GM12878 (cell line): ENCODE data around the gene LMF1. TPM values are rescaled to one million over a fixed set of nuclear protein-coding genes. Genes with fewer than 3 reads are reported as not detected.

Source experiments
- ATAC-seq: fragments of 200-7000 bp; cut with Tn5 transposase; 3 replicates; pipeline ENCODE4 v1.9.1; 2020; ENCODE audit warnings: mild to moderate bottlenecking, moderate library complexity
- BruUV-seq: library from RNA; stranded (reverse); fragments of 400-500 nt; replicated peaks from 2 replicates; lab custom pipeline; 2021; lab: Mats Ljungman, UMichigan
- CTCF ChIA-PET: fragments of 300-600 bp; sonication (Branson Sonifier 250); formaldehyde crosslinking; extraction: SDS; loops from one replicate; lab custom pipeline; 2021; ENCODE audit warnings: inconsistent platforms; lab: Yijun Ruan, JAX
- POLR2A ChIA-PET: fragments of 350-600 bp; formaldehyde crosslinking; extraction: SDS; loops from one replicate; lab custom pipeline; 2021; ENCODE audit warnings: inconsistent platforms; lab: Charles Lee
- RAD21 ChIA-PET: fragments of 300-600 bp; sonication (Branson Sonifier 250); formaldehyde crosslinking; loops from one replicate; lab custom pipeline; 2023; ENCODE audit warnings: antibody characterized with exemption; ENCODE audit not compliant: unreplicated experiment; lab: Charles Lee
- SMC1A ChIA-PET: fragments of 300-600 bp; sonication (Branson Sonifier 250); formaldehyde crosslinking; loops from one replicate; lab custom pipeline; 2023; ENCODE audit not compliant: unreplicated experiment, uncharacterized antibody; lab: Charles Lee
- DNase-seq: peaks from one replicate; pipeline ENCODE4 v3.0.0-alpha.2; 2011; ENCODE audit warnings: low read depth, low spot score
- FAIRE-seq: peaks from 3 replicates; lab custom pipeline; 2011; peaks lifted over from hg19 to GRCh38; lab: Jason Lieb, UNC
- H2AFZ ChIP-seq: 2 replicates; pipeline ENCODE4 v1.6.0; 2011; ENCODE audit warnings: low read depth, low read length, control low read depth; ENCODE audit not compliant: control insufficient read depth
- H3K27ac ChIP-seq: 2 replicates; pipeline ENCODE4 v1.5.1; 2011; ENCODE audit warnings: control low read depth; ENCODE audit not compliant: control insufficient read depth, insufficient read depth
- H3K27me3 ChIP-seq, 2 experiments: replicated peaks in 1 of 2; 2 replicates each; pipeline versions ENCODE4 v1.6.0 to v1.6.1; 2011; ENCODE audit warnings: low read length in 1 of 2; ENCODE audit not compliant: control insufficient read depth in 2 of 2, insufficient read depth in 2 of 2
- H3K36me3 ChIP-seq, 2 experiments: 2 replicates each; pipeline ENCODE4 v1.5.1; 2011; ENCODE audit warnings: low read length in 1 of 2; ENCODE audit not compliant: control insufficient read depth in 2 of 2, insufficient read depth in 2 of 2
- H3K4me1 ChIP-seq: 2 replicates; pipeline ENCODE4 v1.6.1; 2011; ENCODE audit warnings: mild to moderate bottlenecking, low read length, moderate library complexity, mixed read lengths; ENCODE audit not compliant: control insufficient read depth, insufficient read depth
- H3K4me2 ChIP-seq: 2 replicates; pipeline ENCODE4 v1.6.0; 2011; ENCODE audit warnings: control low read depth; ENCODE audit not compliant: control insufficient read depth, insufficient read depth
- H3K4me3 ChIP-seq: fragments of 200-600 bp; sonication (generic); 2 replicates; pipeline ENCODE4 v1.5.1; 2016
- H3K79me2 ChIP-seq: 2 replicates; pipeline ENCODE4 v1.6.0; 2011; ENCODE audit warnings: low read length; ENCODE audit not compliant: control insufficient read depth, insufficient read depth
- H3K9ac ChIP-seq: 2 replicates; pipeline ENCODE4 v1.8.0; 2011; ENCODE audit warnings: low read length, control low read depth, mixed read lengths; ENCODE audit not compliant: control insufficient read depth, insufficient read depth
- H3K9me3 ChIP-seq: replicated peaks from 3 replicates; pipeline ENCODE4 v1.5.1; 2011; ENCODE audit warnings: mild to moderate bottlenecking, low read length; ENCODE audit not compliant: control insufficient read depth, insufficient read depth
- H4K20me1 ChIP-seq: 2 replicates; pipeline ENCODE4 v1.6.0; 2011; ENCODE audit not compliant: control insufficient read depth, insufficient read depth
- ATF2 ChIP-seq: IDR thresholded peaks from 2 replicates; pipeline ENCODE4 v1.6.1; 2012; ENCODE audit warnings: low read length, inconsistent platforms
- BCL3 ChIP-seq: IDR thresholded peaks from 2 replicates; pipeline ENCODE4 v1.6.1; 2011; ENCODE audit warnings: borderline replicate concordance, low read depth, mild to moderate bottlenecking, moderate library complexity, low read length; ENCODE audit not compliant: insufficient read depth, poor library complexity, severe bottlenecking
- BRCA1 ChIP-seq: IDR thresholded peaks from 2 replicates; pipeline ENCODE4 v1.6.1; 2011; ENCODE audit warnings: low read depth, low read length, improper control_type of control experiment
- CBX5 ChIP-seq: sonication (generic); IDR thresholded peaks from 2 replicates; pipeline ENCODE4 v1.6.1; 2016; ENCODE audit warnings: low read depth, moderate library complexity, mild to moderate bottlenecking, inconsistent platforms
- CHD2 ChIP-seq: IDR thresholded peaks from 2 replicates; pipeline ENCODE4 v1.6.1; 2011; ENCODE audit warnings: low read depth, low read length, improper control_type of control experiment, borderline replicate concordance
- E2F4 ChIP-seq: IDR thresholded peaks from 2 replicates; pipeline ENCODE4 v1.6.1; 2012; ENCODE audit warnings: low read depth, low read length, improper control_type of control experiment
- ELK1 ChIP-seq: IDR thresholded peaks from 2 replicates; pipeline ENCODE4 v1.6.1; 2012; ENCODE audit warnings: low read depth, low read length, improper control_type of control experiment
- ESRRA ChIP-seq: IDR thresholded peaks from 2 replicates; pipeline ENCODE4 v1.6.1; 2012; ENCODE audit warnings: mild to moderate bottlenecking, low read length, improper control_type of control experiment
- FOXK2 ChIP-seq: fragments of 450-650 bp; IDR thresholded peaks from 2 replicates; pipeline ENCODE4 v1.6.1; 2017; ENCODE audit warnings: mild to moderate bottlenecking, moderate library complexity
- KLF5 ChIP-seq: fragments of 450-650 bp; IDR thresholded peaks from 2 replicates; pipeline ENCODE4 v1.6.1; 2014; ENCODE audit warnings: mild to moderate bottlenecking; ENCODE audit not compliant: partially characterized antibody
- PBX3 ChIP-seq: IDR thresholded peaks from 2 replicates; pipeline ENCODE4 v1.6.1; 2011; ENCODE audit warnings: mild to moderate bottlenecking, low read depth, low read length, moderate library complexity; ENCODE audit not compliant: insufficient replicate concordance
- PRDM15 ChIP-seq: fragments of 450-650 bp; formaldehyde crosslinking; IDR thresholded peaks from 2 replicates; pipeline ENCODE4 v1.4.0; 2020; ENCODE audit warnings: mild to moderate bottlenecking, moderate library complexity
- SUPT20H ChIP-seq: IDR thresholded peaks from 2 replicates; pipeline ENCODE4 v1.6.1; 2011; ENCODE audit warnings: low read depth, mild to moderate bottlenecking, low read length, moderate library complexity, borderline replicate concordance; ENCODE audit not compliant: control insufficient read depth
- WGBS: methylation state at CpG from one replicate; pipeline ENCODE4 v1.1.6; 2016; ENCODE audit warnings: low lambda C conversion rate; ENCODE audit not compliant: insufficient replicate concordance, insufficient coverage; ENCODE audit errors: missing lambda C conversion rate; 5-methylcytosine and 5-hydroxymethylcytosine counted together
- in situ Hi-C: fragments of 300-500 bp; cut with MboI; formaldehyde crosslinking; loops from 9 replicates; pipeline ENCODE4 v1.14.3; 2018; ENCODE audit warnings: mixed read lengths
- intact Hi-C: fragments of 100-400 bp; cut with micrococcal nuclease; formaldehyde crosslinking; loops from one replicate; pipeline ENCODE4 v1.14.2; 2022; ENCODE audit not compliant: unreplicated experiment
- polyA plus RNA-seq, 11 experiments: library from polyadenylated mRNA; depleted of rRNA in 4 of 11; unstranded in 6 of 11; stranded (reverse) in 5 of 11; fragments of >200 nt; fragmentation: Nextera tagmentation in 4 of 11; fragmentation: Illumina TruSeq in 1 of 11; extraction: Ambion mirVana in 4 of 11; extraction: Trizol in 1 of 11; gene quantifications; 1 replicate in 1 of 11; 2 replicates in 10 of 11; pipeline versions ENCODE4 v1.2.1 to v1.2.3, GENCODE V29; 2011 to 2016; ENCODE audit warnings: inconsistent platforms in 2 of 11, missing spikeins in 2 of 11, low read depth in 1 of 11
- total RNA-seq, 4 experiments: library from RNA; depleted of rRNA in 3 of 4; stranded (reverse); fragments of >200 nt in 3 of 4; fragmentation: Illumina TruSeq in 1 of 4; extraction: Trizol in 1 of 4; gene quantifications; 2 replicates each; pipeline versions ENCODE4 v1.2.1 to v1.2.3, GENCODE V29; 2013 to 2021

The LMF1 gene
- total and polyA plus RNA-seq, 10 of the 15 experiments (the other 5 are each of a cell fraction or from before 2014, with no cell fraction given), result 0.18 to 3.2 (median 1.4) TPM; not detected in 1

- H4K20me1 ChIP-seq, result no peaks in the 10 kb centered on the region
- 91% methylated on average over 2 of the region's 2 CpGs for WGBS
- H3K36me3 ChIP-seq, result no peaks in the 10 kb centered on the region
- DNase-seq (no peak), ATAC-seq (no peak), FAIRE-seq (no peak)
- CTCF ChIA-PET, result no interaction called here
- H3K9ac ChIP-seq, result no peak overlapping the region
- RAD21 ChIA-PET, result interaction anchor here (0.6 kb wide), 1 partner anchor 71 kb away, joined by 3 read pairs; no protein-coding TSS in a partner anchor
- H3K9me3 ChIP-seq, result no peaks in the 10 kb centered on the region; the same call in 1 of the 3 replicates
- POLR2A ChIA-PET, result no interaction called here
- H3K27ac ChIP-seq, result no peak overlapping the region
- intact Hi-C loops, result no loop called here
- H3K79me2 ChIP-seq, result no peaks in the 10 kb centered on the region
- H2AFZ ChIP-seq, result no peak overlapping the region
- no TSS peak for BruUV-seq
- no peaks in the 10 kb centered on the region for H3K4me1 ChIP-seq
- in situ Hi-C loops, result no loop called here
- SMC1A ChIA-PET, result no interaction called here
- no peaks in the 10 kb centered on the region for H3K27me3 ChIP-seq
- H3K4me2 ChIP-seq, result no peak overlapping the region
- H3K4me3 ChIP-seq, result no peak overlapping the region
- no peak for TF ChIP-seq SUPT20H
- TF ChIP-seq ELK1, result no peak
- no peak for TF ChIP-seq KLF5
- TF ChIP-seq PBX3, result no peak
- TF ChIP-seq BRCA1, result no peak
- no peak for TF ChIP-seq PRDM15
- no peak for TF ChIP-seq FOXK2
- no peak for TF ChIP-seq ESRRA
- TF ChIP-seq CHD2, result no peak
- no peak for TF ChIP-seq CBX5
- TF ChIP-seq E2F4, result no peak
- TF ChIP-seq BCL3, result no peak
- no peak for TF ChIP-seq ATF2
These were observed 87.0 kb downstream of the LMF1 start for GRCh38 chr16:883781-884180.
